ENCODE results near the gene CES2.

- TF ChIP-seq CTCF (IDR thresholded peaks at IDR 0.05) (no peak), POLR2AphosphoS5 (IDR thresholded peaks at IDR 0.05; ENCODE audit: insufficient read depth in 1 of 2, low read depth in 1 of 2) (no peak), POLR2A (IDR thresholded peaks at IDR 0.05) (no peak)
These were observed 43.8 kb downstream of the CES2 start for GRCh38 chr16:66979011-66979717.
